Measurements from ENCODE around the gene OPCML. TPM values are rescaled to one million over a fixed set of nuclear protein-coding genes. Genes with fewer than 3 reads are reported as not detected.

OPCML gene
- total and polyA plus RNA-seq, 2 experiments from 2014 or later: 1.2 to 4.4 TPM

GRCh38 chr11:132683602-132684001 lies 848.7 kb downstream of the OPCML start (continued):
- TF ChIP-seq ZNF462 (CRISPR knock-in tag; IDR thresholded peaks at IDR 0.05) (no peak), JUNB (IDR thresholded peaks at IDR 0.05; ENCODE audit: unreplicated experiment) (no peak), NANOG (IDR thresholded peaks at IDR 0.05; ENCODE audit: borderline replicate concordance) (no peak), CREB1 (CRISPR knock-in tag; IDR thresholded peaks at IDR 0.05; ENCODE audit: low read depth) (no peak), ZNF114 (CRISPR knock-in tag; IDR thresholded peaks at IDR 0.05) (no peak)

- DNase-seq (ENCODE audit: low spot score) (no peak), ATAC-seq (no peak)
- no peaks in the 10 kb centered on the region for H3K4me1 ChIP-seq (ENCODE audit: insufficient read depth)
- no peaks in the 10 kb centered on the region for H3K9me2 ChIP-seq (ENCODE audit: insufficient read depth)
- H3F3A ChIP-seq (replicated peaks; ENCODE audit: low read depth): no peaks in the 10 kb centered on the region
- H3K36me3 ChIP-seq (ENCODE audit: insufficient read depth): no peaks in the 10 kb centered on the region
- no peak overlapping the region for H3K4me3 ChIP-seq
- no peaks in the 10 kb centered on the region for H4K20me1 ChIP-seq (replicated peaks; ENCODE audit: insufficient read depth)
- Mint-ChIP-seq H3K4me1 (peaks cover 2% of the 10 kb centered on the region; the same call in 1 of the 3 replicates), H3K27ac (no peak overlapping the region), H3K27me3 (ENCODE audit: insufficient read depth, low read depth, poor library complexity) (no peaks in the 10 kb centered on the region), H3K4me3 (no peak overlapping the region), H3K36me3 (ENCODE audit: low read depth) (no peaks in the 10 kb centered on the region), H3K9me3 (peaks cover 10% of the 10 kb centered on the region; the same call in 2 of the 3 replicates)
- H2AFZ ChIP-seq: no peak overlapping the region
- H3K4me2 ChIP-seq: no peak overlapping the region
- no peaks in the 10 kb centered on the region for H3K79me2 ChIP-seq (replicated peaks; ENCODE audit: insufficient read depth)
- H3K27me3 ChIP-seq (ENCODE audit: insufficient read depth): no peaks in the 10 kb centered on the region
- H3K27ac ChIP-seq (ENCODE audit: low read depth): no peak overlapping the region
- no peak for TF ChIP-seq EZH2 (IDR thresholded peaks at IDR 0.05; ENCODE audit: low read depth, unreplicated experiment)
- TF ChIP-seq REST (IDR thresholded peaks at IDR 0.05; ENCODE audit: unreplicated experiment): no peak
- TF ChIP-seq CREB1 (CRISPR knock-in tag; IDR thresholded peaks at IDR 0.05; ENCODE audit: low read depth): no peak
- TF ChIP-seq STAT1 (IDR thresholded peaks at IDR 0.05; ENCODE audit: unreplicated experiment): no peak
- TF ChIP-seq ZNF114 (CRISPR knock-in tag; IDR thresholded peaks at IDR 0.05): no peak
- no peak for TF ChIP-seq EZH2phosphoT487 (IDR thresholded peaks at IDR 0.05; ENCODE audit: unreplicated experiment)
- no peak for TF ChIP-seq CTCF (conservative IDR thresholded peaks at IDR 0.05; ENCODE audit: low read depth in 2 of 2)
- TF ChIP-seq NANOG (IDR thresholded peaks at IDR 0.05; ENCODE audit: borderline replicate concordance): no peak
- TF ChIP-seq JUNB (IDR thresholded peaks at IDR 0.05; ENCODE audit: unreplicated experiment): no peak
- no peak for TF ChIP-seq ZNF331 (CRISPR knock-in tag; IDR thresholded peaks at IDR 0.05; ENCODE audit: low read depth)
Observed at GRCh38 chr11:132681971-132682370, 850.3 kb downstream of the OPCML start.

Measured in GM23338 (cell line).